GM10847 (cell line): ENCODE measurements around the gene CNN1.

Experiments
- POLR2A ChIP-seq: IDR thresholded peaks from 2 replicates; pipeline ENCODE4 v1.6.1; 2011; ENCODE audit not compliant: insufficient read length; ENCODE audit errors: extremely low read depth

CNN1 gene

DNA sequence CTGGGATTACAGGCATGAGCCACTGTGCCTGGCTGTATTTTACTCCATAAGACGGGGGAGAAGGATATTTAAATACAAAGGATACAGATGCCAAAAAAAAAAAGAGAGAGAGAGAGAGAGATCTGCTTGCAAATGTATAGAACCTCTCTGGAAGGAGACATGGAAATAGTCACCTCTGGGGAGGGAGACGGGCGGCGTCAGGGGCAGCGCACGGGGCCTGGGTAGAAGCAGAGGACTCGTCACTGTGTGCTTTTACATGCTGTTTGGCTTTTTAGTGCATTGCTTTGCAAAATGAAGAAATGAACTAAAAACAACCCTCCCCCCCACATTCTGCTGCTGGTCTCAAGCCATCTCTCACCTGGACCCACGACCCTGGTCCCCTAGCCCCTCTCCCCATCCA is 28.2 kb upstream of the CNN1 start:
- no peak for TF ChIP-seq POLR2A

DNA sequence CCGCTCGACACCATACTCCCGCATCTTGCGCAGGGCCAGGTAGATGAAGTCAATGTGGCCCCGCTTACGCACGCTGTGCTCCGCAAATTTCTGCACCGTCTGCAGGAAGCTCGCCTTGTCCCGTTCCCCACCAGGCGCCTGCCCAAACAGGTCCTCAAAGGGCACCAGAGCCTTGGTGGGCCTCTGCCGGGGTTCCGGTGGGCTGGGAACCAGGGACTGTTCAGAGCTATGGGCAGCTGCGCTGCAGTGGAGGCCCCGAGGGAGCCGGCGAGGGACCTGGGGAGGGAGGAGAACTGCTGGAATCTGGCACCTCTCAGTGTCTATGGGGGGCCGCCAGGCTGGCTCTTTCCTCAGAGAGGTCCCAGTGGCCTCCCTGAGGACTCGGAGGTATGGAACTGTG is 24.7 kb upstream of the CNN1 start:
- no peak for TF ChIP-seq POLR2A

DNA sequence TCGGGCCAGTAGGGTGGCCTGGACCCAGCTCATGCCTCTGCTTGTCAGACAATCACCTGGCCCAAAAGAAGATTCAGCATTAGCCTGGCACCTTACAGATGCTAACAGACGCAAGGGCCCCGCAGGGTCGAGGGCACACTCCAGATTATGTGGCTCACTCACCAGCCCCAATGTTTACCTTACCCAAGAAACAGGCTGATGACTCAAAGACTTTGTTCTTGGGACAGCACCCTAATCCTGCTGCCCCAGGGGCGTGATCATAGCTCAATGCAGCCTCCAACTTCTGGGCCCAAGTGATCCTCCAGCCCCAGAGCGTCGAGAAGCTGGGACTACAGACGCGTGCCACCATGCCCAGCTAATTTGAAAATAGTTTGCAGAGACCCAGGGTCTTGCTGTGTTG is 19.5 kb upstream of the CNN1 start:
- no peak for TF ChIP-seq POLR2A

DNA sequence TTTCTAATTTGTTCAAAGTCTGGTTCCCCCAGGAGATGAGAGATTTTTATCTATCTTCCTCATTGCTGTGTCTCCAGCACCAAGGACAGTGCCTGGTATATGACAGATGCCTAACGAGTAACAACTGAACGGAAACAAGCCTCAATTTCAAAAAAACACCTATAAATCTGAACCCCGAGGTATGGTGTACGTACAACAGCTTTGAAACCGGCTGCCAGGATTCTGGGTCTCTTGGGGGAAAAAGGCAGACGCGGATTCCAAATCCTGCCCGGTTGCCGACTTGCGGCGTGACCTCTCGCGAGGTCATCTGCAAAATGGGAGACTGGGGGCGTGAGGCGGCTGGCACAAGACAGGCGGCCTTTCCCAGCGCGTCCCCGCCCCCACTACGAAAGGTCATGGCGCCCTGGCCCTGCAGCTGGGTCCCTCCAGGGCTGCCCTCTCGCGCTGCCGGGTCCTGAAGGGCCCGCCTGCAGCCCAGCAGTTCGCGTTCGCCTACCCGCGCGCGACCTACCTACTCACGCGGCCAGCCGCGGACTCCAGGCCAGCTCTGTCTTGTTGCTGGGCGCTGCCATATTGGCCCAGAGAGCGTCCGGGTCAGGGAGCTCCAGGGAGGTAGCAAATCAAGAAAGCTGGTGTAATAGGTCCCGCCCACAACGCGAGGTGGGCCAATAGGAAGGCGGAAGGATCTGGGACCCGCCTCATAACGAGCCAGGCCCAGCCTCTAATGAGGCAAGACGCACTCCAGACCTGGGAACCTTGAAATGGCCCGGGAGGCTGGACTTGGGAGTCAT is 9.9 kb upstream of the CNN1 start, which contains the start of gene ECSIT:
ECSIT (minus strand) TSS at position 584 of the 791 bp plus-strand sequence. CDS start 9,964 bp downstream, outside the sequence.
- peak; percentile 41 for TF ChIP-seq POLR2A

DNA sequence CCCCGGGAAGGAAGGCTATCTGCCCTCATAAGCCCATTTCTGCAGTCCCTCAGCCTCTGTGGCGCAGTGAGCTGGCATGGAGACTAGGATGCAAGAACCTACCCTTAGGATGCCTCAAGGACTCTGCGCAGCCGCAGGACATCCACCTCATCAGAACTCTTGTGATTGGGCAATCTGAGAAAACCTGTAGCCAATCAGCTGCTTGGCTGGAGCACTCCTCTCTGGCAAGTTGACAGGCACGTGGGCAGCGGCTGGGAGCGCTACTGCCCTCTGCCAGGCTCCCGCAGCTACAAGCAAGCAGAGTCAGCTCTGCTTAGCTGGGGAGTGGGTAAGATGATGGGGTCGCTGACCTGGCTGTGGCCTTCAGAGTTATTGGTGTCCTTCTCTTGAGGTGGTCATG is 8.2 kb upstream of the CNN1 start:
- TF ChIP-seq POLR2A, result no peak

DNA sequence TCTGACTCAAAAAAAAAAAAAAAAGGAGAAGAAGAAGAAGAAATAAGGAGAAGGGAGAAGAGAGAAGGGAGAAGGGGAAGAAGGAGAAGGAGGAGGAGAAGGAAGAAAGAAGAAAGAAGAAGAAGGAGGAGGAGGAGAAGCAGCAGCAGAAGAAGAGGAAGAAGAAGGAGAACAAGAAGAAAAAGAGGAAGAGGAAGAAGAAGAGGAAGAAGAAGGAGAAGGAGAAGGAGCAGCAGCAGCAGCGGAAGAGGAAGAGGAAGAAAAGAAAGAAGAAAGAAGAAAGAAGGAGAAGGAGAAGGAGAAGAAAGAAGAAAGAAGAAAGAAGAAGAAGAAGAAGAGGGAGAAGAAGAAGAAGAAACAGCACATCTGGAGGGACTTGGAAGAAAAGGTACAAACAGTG is 4.1 kb upstream of the CNN1 start:
- TF ChIP-seq POLR2A, result no peak

DNA sequence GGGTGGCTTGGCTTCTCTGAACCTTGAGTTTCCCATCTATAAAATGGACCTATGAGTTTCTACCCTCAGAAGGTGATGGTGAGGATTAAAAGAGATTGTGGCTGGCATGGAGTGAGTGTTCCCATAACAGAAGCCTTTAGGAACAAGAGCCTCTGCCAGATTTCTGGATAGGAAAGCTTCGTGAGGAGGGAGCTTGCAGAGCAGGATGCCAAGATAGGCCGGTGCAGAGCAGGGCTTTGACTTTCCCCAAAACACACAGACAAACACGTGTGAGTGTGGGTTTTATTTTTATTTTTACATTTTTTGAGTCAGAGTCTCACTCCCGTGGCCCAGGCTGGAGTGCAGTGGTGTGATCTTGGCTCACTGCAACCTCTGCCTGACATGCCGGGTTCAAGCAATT is 3.7 kb upstream of the CNN1 start:
- no peak for TF ChIP-seq POLR2A

DNA sequence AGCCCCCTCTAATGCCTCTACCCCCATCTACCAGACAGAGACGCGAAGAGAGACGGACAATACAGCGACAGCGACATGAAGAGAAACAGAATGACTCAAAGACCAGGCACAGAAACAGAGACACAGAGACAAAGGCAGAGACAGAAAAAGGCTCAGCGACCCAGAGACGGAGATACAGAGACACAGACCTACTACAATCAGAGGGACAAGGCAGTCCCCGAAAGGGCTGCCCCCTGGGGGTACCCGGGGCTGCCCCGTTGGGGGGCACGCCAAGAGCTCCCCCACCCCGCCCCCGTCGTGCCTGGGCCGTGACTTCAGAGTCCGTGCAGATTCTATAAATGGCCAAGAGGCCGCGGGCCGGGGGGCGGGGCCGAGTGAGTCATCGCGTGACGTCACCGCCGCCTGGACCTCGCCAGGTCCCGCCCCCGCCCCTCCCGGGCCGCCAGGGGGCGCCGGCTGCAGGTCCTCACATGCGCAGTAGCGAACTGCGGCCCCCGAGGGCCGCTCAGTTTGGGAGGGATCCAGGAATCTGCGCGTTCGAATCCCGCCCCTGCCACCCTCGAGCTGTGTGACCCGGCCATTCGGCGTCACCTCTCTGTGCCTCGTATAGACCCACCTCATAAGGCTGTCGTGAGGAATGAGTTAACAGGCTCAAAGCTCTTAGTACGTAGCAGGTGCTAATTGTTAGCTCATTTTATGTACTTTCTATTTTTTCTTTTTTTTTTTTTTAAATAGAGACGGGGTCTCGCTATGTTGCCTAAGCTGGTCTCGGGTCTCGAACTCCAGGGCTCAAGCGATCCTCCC is 2.7 kb upstream of the CNN1 start:
- TF ChIP-seq POLR2A, result no peak

DNA sequence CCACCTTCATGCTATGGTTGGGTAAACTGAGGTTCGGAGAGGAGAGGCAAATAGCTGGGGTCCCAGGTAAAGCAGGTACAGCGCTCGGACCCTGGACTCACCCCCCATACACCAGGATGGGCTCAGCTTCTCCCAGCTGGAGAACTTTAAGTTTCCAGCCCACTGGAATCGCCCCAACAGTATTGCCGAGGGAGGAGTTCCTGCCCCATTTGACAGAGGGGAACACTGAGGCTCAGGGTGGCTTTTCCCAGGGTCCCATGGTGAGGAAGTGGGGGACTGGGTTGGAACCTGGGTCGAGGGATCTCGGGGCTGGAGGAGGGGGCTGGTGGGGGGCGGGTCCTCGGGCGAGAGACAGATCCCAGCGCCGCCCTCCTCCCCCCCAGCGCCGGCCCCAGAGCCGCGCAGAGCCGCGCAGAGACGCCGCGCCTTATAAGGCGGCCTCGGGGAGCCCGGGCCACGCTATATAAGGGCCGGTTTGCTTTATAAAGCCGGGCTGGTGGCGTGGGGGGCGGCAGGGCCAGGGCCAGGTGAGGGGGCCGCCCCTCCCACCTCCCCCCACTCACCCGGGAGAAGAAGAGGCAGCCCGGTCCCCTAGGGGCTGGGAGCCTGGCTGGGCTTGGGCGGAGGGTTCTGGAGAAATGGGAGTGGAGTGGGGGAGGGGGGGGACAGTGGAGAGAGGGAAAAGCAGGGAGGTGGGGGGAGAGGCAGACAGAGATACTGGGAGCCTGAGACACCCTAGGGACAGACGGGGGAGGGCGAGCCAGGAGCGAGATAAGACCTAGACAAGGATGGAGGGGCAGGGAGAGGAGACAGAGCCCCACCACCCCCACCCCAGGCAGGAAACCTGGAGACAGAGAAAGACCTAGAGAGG is 1.1 kb downstream of the CNN1 start:
- no peak for TF ChIP-seq POLR2A

DNA sequence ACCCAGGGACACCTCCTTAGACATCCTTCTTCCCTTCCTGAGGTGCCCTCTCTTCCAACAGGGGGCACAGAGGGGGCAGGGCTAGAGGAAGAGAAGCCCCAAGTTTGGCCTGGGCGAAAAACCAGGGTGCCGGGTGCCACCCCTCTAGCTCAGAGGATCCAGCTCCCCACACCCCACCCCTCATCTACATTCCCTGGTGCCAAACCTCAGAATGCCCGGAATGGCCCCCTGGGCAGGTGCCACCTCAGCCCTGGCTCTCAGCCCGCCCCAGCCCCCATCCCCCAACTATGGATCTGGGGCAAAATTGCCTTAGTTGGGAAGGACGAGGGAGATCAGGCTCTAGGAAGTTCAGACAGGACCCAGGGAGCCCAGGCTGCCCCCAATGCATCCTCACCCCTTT is 2.0 kb downstream of the CNN1 start:
- TF ChIP-seq POLR2A, result no peak

DNA sequence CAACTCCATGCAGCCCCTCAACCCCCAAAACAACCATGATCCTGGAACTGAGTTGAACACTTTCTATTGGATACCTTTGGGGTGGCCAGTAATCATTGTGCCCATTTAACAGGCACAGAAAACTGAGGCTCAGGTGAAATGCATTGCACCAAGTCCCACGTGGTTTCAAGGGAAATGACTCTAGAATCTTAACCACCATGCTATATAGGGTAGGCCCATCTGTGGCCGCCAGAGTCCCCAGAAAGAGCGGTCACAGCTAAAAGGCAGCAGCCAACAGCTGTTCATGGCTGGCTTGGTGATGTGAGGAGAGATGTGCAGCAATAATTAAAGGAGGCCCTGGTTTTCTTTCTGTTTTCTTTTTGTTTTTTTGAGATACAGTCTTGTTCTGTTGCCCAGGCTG is 2.6 kb downstream of the CNN1 start:
- no peak for TF ChIP-seq POLR2A

DNA sequence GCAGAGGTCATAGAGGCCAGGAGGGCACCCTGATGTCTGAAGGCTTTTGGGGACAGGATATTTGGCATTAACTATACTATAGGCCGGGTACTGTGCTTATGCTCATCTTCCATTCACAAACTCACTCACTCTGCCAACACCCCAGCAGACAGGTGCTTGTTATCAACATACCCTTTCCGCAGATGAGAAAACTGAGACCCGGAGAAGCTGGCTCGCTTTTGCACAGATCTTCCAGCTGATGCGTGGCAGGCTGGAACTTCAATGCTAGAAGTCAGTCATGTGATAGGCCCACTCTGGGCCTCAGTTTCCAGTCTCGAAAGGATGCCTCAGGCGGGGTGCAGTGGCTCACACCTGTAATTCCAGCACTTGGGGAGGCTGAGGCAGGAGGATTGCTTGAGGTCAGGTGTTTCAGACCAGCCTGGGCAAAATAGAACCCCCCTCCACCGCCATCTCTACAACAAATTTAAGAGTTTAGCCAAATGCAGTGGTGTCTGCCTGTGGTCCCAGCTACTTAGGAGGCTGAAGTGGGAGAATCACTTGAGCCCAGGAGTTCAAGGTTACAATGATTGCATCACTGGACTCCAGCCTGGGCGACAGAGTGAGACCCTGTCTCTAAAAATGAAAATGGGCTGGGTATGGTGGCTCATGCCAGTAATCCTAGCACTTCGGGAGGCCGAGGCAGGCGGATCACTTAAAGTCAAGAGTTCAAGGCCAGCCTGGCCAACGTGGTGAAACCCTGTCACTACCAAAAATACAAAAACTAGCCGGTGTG is 9.5 kb downstream of the CNN1 start:
- no peak for TF ChIP-seq POLR2A

DNA sequence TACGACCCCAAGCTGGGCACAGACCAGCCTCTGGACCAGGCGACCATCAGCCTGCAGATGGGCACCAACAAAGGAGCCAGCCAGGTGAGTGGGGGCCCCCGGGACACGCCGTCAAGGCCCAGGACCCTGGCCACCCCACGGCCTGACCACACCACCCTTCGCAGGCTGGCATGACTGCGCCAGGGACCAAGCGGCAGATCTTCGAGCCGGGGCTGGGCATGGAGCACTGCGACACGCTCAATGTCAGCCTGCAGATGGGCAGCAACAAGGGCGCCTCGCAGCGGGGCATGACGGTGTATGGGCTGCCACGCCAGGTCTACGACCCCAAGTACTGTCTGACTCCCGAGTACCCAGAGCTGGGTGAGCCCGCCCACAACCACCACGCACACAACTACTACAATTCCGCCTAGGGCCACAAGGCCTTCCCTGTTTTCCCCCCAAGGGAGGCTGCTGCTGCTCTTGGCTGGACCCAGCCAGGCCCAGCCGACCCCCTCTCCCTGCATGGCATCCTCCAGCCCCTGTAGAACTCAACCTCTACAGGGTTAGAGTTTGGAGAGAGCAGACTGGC is 10.8 kb downstream of the CNN1 start:
- TF ChIP-seq POLR2A, result no peak

DNA sequence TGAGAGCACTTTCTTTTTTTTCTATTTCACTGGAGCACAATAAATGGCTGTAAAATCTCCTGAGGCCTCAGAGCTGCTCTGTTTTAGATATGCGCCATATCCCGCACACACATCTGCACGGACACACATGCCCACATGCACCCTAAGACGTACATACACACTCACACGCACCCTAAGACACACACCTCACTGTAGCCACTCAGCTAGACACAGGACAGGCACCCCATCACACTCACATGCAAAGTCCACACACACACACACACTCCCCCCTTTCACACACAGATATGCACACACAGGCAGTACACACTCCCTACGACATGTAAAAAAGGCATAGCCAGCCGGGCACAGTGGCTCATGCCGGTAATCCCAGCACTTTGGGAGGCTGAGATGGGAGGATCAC is 11.6 kb downstream of the CNN1 start:
- no peak for TF ChIP-seq POLR2A
